Liver (tissue), 9 donors: ENCODE data around the gene RBM33. TPM values are rescaled to one million over a fixed set of nuclear protein-coding genes. Genes with fewer than 3 reads are reported as not detected.

Experiments
- DNase-seq: peaks from one replicate; pipeline ENCODE4 v3.0.0-alpha.2; 2017; ENCODE audit warnings: low spot score
- H3K27ac ChIP-seq, 2 donors: one replicate each; pipeline ENCODE4 v1.7.0; 2013; ENCODE audit warnings: inconsistent platforms in 2 of 2, low read length in 2 of 2, control low read depth in 1 of 2, low read depth in 1 of 2, mild to moderate bottlenecking in 1 of 2
- H3K27me3 ChIP-seq, 4 donors: one replicate each; pipeline versions ENCODE4 v1.6.1 to v1.7.0; 2013; ENCODE audit warnings: low read length in 3 of 4, inconsistent platforms in 1 of 4, mild to moderate bottlenecking in 1 of 4, moderate library complexity in 1 of 4; ENCODE audit not compliant: control insufficient read depth in 4 of 4, insufficient read depth in 4 of 4
- H3K36me3 ChIP-seq, 4 donors: one replicate each; pipeline versions ENCODE4 v1.6.1 to v1.7.0; 2013; ENCODE audit warnings: low read length in 3 of 4, mild to moderate bottlenecking in 3 of 4, low read depth in 1 of 4, moderate library complexity in 1 of 4; ENCODE audit not compliant: control insufficient read depth in 4 of 4, insufficient read depth in 3 of 4
- H3K4me1 ChIP-seq, 4 donors: one replicate each; pipeline versions ENCODE4 v1.6.1 to v1.7.0; 2013; ENCODE audit warnings: low read length in 3 of 4, mild to moderate bottlenecking in 3 of 4, moderate library complexity in 1 of 4; ENCODE audit not compliant: control insufficient read depth in 4 of 4, insufficient read depth in 4 of 4
- H3K4me3 ChIP-seq, 3 donors: one replicate each; pipeline versions ENCODE4 v1.6.1 to v1.7.0; 2013; ENCODE audit warnings: low read length in 3 of 3, control low read depth in 1 of 3, low read depth in 1 of 3, mild to moderate bottlenecking in 1 of 3
- H3K9ac ChIP-seq, 2 donors: one replicate each; pipeline ENCODE4 v1.7.0; 2013; ENCODE audit warnings: low read length in 2 of 2, mild to moderate bottlenecking in 2 of 2, moderate library complexity in 2 of 2, control low read depth in 1 of 2, low read depth in 1 of 2
- H3K9me3 ChIP-seq, 4 donors: one replicate each; pipeline versions ENCODE4 v1.6.1 to v1.7.0; 2013; ENCODE audit warnings: low read length in 3 of 4; ENCODE audit not compliant: control insufficient read depth in 4 of 4
- ATF3 ChIP-seq: IDR thresholded peaks from 2 replicates; pipeline ENCODE4 v1.6.1; 2016; ENCODE audit warnings: antibody characterized with exemption
- CTCF ChIP-seq: fragments of 150-350 bp; IDR thresholded peaks from 2 replicates; pipeline ENCODE4 v1.5.1; 2017; ENCODE audit warnings: improper control_type of control experiment, low read depth, low read length; ENCODE audit not compliant: missing input control
- EGR1 ChIP-seq, 2 donors: IDR thresholded peaks; 2 replicates each; pipeline ENCODE4 v1.6.1; 2016 to 2018; ENCODE audit warnings: antibody characterized with exemption in 2 of 2, low read depth in 2 of 2
- FOXA1 ChIP-seq: IDR thresholded peaks from 2 replicates; pipeline ENCODE4 v1.6.1; 2016; ENCODE audit warnings: antibody characterized with exemption
- FOXA2 ChIP-seq: IDR thresholded peaks from 2 replicates; pipeline ENCODE4 v1.6.1; 2016; ENCODE audit warnings: antibody characterized with exemption
- HNF4A ChIP-seq, 2 donors: conservative IDR thresholded peaks; 2 replicates each; pipeline ENCODE4 v1.6.1; 2016; ENCODE audit warnings: antibody characterized with exemption in 2 of 2, mild to moderate bottlenecking in 2 of 2
- HNF4G ChIP-seq: IDR thresholded peaks from 2 replicates; pipeline ENCODE4 v1.6.1; 2016; ENCODE audit warnings: antibody characterized with exemption
- JUND ChIP-seq, 2 donors: IDR thresholded peaks; 2 replicates each; pipeline ENCODE4 v1.6.1; 2016; ENCODE audit warnings: antibody characterized with exemption in 2 of 2
- MAX ChIP-seq: IDR thresholded peaks from 2 replicates; pipeline ENCODE4 v1.6.1; 2016; ENCODE audit warnings: antibody characterized with exemption
- NR2F2 ChIP-seq: IDR thresholded peaks from 2 replicates; pipeline ENCODE4 v1.6.1; 2016; ENCODE audit warnings: antibody characterized with exemption
- REST ChIP-seq: IDR thresholded peaks from 2 replicates; pipeline ENCODE4 v1.6.1; 2016; ENCODE audit warnings: antibody characterized with exemption, mild to moderate bottlenecking
- RXRA ChIP-seq, 2 donors: IDR thresholded peaks; 2 replicates each; pipeline ENCODE4 v1.6.1; 2017 to 2018; ENCODE audit warnings: antibody characterized with exemption in 2 of 2, mild to moderate bottlenecking in 1 of 2
- SP1 ChIP-seq: IDR thresholded peaks from 2 replicates; pipeline ENCODE4 v1.6.1; 2018; ENCODE audit warnings: antibody characterized with exemption, mild to moderate bottlenecking
- TAF1 ChIP-seq: conservative IDR thresholded peaks from 2 replicates; pipeline ENCODE4 v1.6.1; 2016; ENCODE audit warnings: antibody characterized with exemption, mild to moderate bottlenecking
- ZBTB33 ChIP-seq: IDR thresholded peaks from 2 replicates; pipeline ENCODE4 v1.6.1; 2016; ENCODE audit warnings: antibody characterized with exemption
- WGBS: extraction: QIAGEN DNeasy Blood & Tissue Kit; methylation state at CpG from one replicate; pipeline ENCODE4 v1.1.7; 2013; 5-methylcytosine and 5-hydroxymethylcytosine counted together
- polyA plus RNA-seq, 2 donors: library from polyadenylated mRNA; stranded (reverse) in 1 of 2; unstranded in 1 of 2; fragments of 200-250 nt in 1 of 2; fragments of >200 nt in 1 of 2; fragmentation: Nextera tagmentation in 1 of 2; extraction: Ambion mirVana in 1 of 2; gene quantifications; one replicate each; pipeline versions ENCODE4 v1.2.1 to v1.2.3, GENCODE V29; 2013 to 2015
- total RNA-seq, 2 donors: library from RNA; depleted of rRNA; stranded (reverse); fragments of >200 nt; gene quantifications; one replicate each; pipeline ENCODE4 v1.2.3, GENCODE V29; 2014
- donor health status: healthy.
- donor health status: healthy.
- donor health status: healthy.
- donor health status: healthy.
- donor health status: healthy.

RBM33 gene
- total and polyA plus RNA-seq, 4 donors: 7.8 to 48.9 (median 28.2) TPM

GRCh38 chr7:155804897-155805825 lies 160.7 kb downstream of the RBM33 start:
- 55% methylated on average over 91 of the region's 91 CpGs for WGBS
- Histone ChIP-seq H3K27me3 (no peaks in the 10 kb centered on the region), H3K9me3 (no peaks in the 10 kb centered on the region), H3K27ac (no peak overlapping the region), H3K4me1 (peaks cover 5 to 57% (median 12%) of the 10 kb centered on the region in 4 donors), H3K36me3 (peaks cover 0 to 6% (median 2%) of the 10 kb centered on the region in 4 donors), H3K9ac (no peak overlapping the region), H3K4me3 (peak overlapping the region in 1 of 3 donors; percentile 4)
- TF ChIP-seq HNF4G: no peak
- no peak for TF ChIP-seq TAF1
- TF ChIP-seq ZBTB33: no peak
- no peak for TF ChIP-seq HNF4A (conservative IDR thresholded peaks at IDR 0.05)
- TF ChIP-seq NR2F2: no peak
- no peak for TF ChIP-seq FOXA2
- no peak for TF ChIP-seq EGR1 (IDR thresholded peaks at IDR 0.05; ENCODE audit: low read depth in 2 of 2)
- TF ChIP-seq JUND (IDR thresholded peaks at IDR 0.05): no peak
- no peak for TF ChIP-seq RXRA (IDR thresholded peaks at IDR 0.05)
- no peak for TF ChIP-seq ATF3
- no peak for TF ChIP-seq SP1
- no peak for TF ChIP-seq FOXA1
- DNase-seq: no peak

GRCh38 chr7:155805826-155806095 lies 161.3 kb downstream of the RBM33 start:
- 71% methylated on average over 18 of the region's 18 CpGs for WGBS
- Histone ChIP-seq H3K9ac (no peak overlapping the region), H3K9me3 (no peaks in the 10 kb centered on the region), H3K4me3 (peak overlapping the region in 1 of 3 donors; percentile 1), H3K4me1 (peaks cover 5 to 61% (median 16%) of the 10 kb centered on the region in 4 donors), H3K27ac (no peak overlapping the region), H3K36me3 (peaks cover 0 to 6% (median 2%) of the 10 kb centered on the region in 4 donors), H3K27me3 (no peaks in the 10 kb centered on the region)
- no peak for TF ChIP-seq TAF1
- no peak for TF ChIP-seq MAX
- TF ChIP-seq HNF4A (conservative IDR thresholded peaks at IDR 0.05): no peak
- no peak for TF ChIP-seq JUND (IDR thresholded peaks at IDR 0.05)
- TF ChIP-seq EGR1 (IDR thresholded peaks at IDR 0.05; ENCODE audit: low read depth in 2 of 2): no peak
- TF ChIP-seq CTCF: no peak
- TF ChIP-seq REST: no peak
- no peak for TF ChIP-seq HNF4G
- TF ChIP-seq FOXA2: no peak
- TF ChIP-seq RXRA (IDR thresholded peaks at IDR 0.05): no peak
- TF ChIP-seq SP1: no peak
- TF ChIP-seq ZBTB33: no peak
- DNase-seq: no peak
